GM18499 (cell line): ENCODE measurements around the gene TP53BP2.

Experiments
- ATAC-seq: cut with Tn5 transposase; IDR thresholded peaks from one replicate; pipeline ENCODE4 v1.9.1; 2021; ENCODE audit warnings: moderate number of reproducible peaks; ENCODE audit not compliant: insufficient read depth, unreplicated experiment

TP53BP2 gene

GRCh38 chr1:223771469-223771813, 74.3 kb downstream of the TP53BP2 start:
- ATAC-seq: no peak

DNA sequence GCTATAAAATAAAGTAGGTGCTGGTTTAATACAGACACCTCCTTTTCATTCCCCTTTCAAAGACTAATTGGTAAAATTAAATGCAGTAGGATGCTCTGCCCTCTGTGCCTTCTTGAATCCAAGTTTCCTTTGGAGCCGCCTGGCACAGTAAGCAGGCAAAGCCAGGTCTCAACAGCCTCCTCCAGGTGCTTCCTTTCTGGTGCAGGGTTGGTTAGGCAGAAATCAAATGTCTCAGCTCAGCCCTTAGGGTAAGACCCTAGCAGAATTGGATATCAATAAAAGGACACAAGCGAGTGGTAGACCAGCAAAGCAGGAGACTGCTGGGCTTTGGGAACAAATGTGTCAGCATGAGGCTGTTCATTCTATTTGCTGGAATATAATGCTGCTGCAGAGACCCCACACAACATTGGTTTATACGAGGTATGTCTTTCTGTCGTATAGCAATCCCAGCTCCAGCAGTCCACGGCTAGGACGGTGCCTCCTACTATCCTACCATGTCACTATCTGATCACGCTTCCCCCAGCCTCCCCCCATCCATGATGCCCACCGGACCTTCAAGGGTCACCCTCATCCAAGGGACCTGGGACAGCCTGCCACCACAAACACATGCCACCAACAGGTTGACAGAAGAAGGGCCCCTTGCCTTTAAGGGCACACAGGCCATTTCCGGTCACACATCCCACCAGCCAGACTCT, 75.0 kb downstream of the TP53BP2 start:
- ATAC-seq: no peak

DNA sequence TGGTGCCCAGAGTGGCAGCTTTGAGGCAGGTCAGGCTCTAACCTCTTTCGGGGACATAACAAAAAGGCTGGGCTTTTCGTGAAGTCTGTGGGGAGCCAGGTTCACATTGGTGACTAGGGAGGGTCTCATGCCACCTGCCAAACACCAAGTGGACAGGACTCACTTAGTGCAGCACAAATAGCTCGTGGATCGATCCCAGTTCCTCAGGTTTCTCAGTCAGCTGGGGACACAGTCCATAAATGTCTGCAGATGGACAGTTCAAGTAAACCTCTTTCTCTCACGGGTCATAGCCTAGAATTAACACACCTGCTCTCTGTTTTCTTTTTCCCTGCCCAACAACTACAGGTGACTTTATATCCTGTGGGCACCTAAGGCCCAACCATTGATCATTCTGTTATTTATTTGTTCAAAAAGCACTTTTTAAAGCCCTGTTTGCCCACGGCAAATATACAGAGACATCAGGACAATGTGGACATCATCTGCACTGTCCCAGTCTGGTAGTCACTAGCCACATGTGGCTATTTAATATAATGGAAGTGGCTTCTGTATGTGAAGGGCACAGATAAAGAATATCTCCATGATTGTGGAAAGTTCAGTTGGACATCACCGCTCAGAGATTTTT, 79.9 kb downstream of the TP53BP2 start:
- no peak for ATAC-seq

DNA sequence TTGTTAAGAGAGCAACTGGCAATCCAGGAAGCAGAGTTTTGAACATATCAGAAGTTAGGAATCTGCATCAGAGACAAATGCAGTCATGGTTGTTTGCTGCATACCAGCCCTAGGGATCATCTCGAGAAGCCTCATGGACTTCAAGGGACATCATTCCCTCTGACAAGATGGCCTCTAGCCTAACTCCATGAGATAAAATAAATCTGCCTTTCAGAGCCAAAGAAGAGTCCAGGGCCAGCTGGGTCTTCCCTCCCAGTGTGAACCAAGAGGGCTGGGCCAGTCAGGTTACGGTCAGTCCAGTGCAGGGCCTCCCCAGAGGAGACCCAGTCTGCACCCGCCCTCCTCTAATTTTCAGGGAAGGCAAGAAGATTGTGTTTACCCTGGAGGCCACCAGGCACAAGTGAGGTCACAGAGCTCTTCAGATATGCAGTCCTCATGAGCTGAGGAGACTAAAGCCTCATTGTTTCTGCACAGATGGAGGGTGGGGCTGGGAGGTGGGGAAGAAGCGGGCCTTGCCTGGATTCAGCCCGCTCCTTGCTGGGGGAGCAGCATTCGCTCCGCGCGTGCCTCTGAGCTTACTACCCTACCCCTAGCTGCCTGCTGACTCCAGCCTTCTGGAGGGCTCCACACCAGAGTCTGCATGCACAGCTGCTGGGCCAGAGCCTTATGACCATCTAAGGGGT, 80.6 kb downstream of the TP53BP2 start:
- no peak for ATAC-seq

DNA sequence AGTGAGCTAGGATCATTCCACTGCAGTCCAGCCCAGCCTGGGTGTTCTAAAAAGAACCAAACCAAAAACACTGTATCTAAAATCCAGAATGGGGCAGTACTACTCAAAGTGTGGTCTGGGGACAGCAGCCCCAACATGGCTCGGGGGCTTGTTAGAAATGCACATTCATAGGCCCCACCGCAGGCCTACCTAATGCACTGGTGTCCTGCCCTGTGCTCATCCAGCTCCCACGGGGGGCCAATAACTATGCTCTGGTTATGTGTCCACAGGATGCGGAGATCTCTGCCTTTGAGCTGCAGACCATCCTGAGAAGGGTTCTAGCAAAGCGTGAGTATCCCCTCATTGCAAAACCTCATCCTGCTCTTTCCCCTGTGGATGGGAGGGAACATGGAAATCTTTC, 81.9 kb downstream of the TP53BP2 start:
- ATAC-seq: no peak

- no peak for ATAC-seq
Observed at GRCh38 chr1:223763251-223763650, 82.5 kb downstream of the TP53BP2 start.

DNA sequence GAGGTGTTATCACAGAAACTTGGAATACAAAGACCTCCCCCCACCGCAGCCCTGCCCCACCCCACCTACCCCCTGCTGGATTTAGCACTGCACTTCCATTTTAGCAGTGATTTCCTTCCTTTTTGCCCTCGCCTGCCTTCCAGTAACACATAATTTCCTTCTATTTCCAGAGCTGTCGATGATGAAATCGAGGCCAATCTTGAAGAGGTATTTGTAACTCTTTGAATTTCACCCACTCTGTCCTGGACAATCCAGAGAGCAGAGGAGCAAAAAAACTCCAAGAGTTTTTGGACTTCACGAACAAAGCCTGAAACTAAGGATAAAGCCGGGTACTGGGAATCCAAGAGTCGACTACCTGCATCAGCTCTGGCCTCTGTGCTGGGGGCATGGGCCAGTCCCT, 84.3 kb downstream of the TP53BP2 start:
- ATAC-seq: no peak

GRCh38 chr1:223760833-223761232, 84.9 kb downstream of the TP53BP2 start:
- no peak for ATAC-seq

- no peak for ATAC-seq
Observed at GRCh38 chr1:223759273-223759672, 86.5 kb downstream of the TP53BP2 start.

GRCh38 chr1:223758734-223759133, 87.0 kb downstream of the TP53BP2 start:
- no peak for ATAC-seq

GRCh38 chr1:223756806-223757700, 88.7 kb downstream of the TP53BP2 start:
- ATAC-seq: no peak

DNA sequence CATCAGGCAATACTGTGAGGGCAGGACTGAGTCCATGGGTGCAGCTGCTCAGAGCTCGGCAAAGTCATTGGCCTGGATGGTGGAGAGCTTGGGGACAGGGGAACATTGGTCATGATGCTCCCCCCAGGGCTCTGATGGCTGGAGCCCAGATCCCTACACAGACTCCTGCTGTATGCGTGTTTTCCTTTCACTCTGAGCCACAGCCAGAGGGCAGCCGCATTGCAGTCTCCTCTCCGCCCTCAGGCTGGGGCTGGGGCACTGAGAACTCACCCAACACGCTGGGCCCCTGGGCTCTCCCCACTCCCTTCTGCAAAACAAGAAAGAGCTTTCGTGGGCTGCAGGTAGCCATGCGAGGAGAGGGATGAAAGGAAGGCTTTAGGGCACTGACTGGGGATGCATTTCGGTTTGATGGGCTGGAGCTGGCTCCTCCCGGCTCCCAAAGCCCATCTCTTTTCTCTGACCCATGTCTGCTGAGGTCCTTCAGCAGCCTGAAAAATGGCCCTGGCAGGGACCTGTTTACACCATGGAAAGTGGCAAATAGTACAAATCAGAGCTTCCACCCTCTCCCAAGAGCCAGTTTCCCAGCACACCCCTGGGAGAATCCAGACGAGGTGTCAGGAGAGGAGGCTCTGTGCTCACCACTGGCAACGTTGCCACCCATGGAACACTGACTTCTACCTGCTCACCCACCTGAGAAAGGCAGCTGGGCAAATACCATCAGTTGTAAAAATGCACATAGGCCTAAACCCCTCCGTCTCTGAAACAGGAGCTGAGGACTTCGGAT, 89.6 kb downstream of the TP53BP2 start:
- ATAC-seq: no peak

GRCh38 chr1:223755432-223755792, 90.3 kb downstream of the TP53BP2 start:
- no peak for ATAC-seq

DNA sequence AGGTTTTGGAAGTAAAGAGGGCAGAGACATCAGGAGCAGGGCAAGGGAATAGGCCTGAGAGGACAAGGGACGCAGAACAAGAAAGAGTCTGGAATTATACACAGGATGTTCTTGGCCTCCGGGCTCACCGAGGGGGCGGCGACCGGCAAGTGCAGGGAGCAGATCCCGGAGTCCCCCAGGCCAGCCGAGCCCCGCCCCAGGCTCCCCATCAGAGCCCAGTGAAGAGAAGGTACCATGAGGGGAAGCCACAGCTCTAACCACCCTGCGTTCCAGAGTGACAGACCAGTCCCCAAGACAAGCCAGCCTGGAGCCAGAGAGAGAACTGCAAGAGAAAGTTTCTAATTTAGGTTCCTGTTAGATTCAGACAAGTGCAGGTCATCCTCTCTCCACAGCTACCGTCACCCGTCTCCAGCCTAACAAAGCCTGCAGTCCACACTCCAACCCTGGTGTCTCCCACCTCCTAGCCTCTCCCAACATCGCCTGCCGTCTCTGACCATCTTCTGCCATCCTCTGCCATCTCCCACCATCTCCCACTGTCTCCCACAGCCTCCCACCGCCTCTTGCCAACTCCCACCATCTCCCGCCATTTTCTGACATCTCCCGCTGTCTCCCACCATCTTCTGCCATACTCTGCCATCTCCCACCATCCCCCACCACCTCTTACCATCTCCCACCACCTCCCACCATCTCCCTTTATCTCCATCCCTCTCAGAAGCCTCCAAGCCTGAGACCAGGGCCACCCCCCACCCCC, 90.9 kb downstream of the TP53BP2 start:
- ATAC-seq: no peak

DNA sequence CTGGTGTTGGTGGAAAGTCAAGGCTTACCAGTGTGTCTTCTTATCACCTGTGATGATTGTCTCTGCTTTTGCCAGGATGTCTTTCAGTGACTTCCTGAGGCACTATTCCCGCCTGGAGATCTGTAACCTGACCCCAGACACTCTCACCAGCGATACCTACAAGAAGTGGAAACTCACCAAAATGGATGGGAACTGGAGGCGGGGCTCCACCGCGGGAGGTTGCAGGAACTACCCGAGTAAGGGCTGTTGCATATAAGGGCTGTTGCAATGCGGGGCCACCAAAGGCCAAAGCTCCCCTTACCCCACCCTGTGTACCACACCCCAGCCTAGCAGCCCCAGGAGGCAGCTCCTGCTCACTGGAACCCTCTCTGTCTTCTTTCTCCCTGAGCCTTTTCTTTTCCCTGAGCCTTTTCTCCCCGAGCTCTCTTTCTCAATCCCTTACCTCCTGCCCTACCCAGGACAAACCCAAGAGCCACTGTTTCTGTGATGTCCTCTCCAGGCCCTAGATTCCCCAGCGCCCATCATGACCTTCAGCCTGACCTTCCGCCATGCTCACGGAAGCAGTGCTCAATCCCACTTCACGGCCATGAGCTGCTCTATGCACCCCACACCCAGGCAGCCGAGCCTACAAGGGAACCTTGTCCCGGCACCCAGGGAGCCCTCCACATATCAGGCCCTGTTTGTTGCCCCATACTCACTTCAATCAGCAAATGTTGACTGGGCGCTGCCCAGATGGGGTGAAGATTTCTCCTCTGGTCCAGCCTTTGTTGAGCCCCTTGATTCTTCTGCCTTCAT, 92.8 kb downstream of the TP53BP2 start:
- ATAC-seq: no peak

DNA sequence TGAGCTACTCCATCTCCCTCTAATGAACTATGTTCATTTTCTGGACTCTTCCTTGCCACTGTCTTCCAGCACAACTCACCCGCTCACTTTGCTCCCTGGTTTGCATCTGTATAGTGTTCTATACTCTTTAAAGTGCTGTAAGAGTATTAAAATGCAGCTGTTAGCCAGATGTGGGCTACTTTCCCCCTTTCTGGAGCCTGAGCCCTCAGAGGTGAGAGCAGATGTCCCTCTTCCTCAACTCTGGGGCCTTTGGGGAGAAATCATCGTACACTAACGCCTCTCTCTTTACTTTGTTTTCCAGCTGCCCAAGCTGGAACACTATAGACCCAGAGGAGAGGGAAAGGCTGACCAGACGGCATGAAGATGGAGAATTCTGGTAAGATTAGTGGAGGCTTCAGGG, 94.1 kb downstream of the TP53BP2 start:
- ATAC-seq: no peak

DNA sequence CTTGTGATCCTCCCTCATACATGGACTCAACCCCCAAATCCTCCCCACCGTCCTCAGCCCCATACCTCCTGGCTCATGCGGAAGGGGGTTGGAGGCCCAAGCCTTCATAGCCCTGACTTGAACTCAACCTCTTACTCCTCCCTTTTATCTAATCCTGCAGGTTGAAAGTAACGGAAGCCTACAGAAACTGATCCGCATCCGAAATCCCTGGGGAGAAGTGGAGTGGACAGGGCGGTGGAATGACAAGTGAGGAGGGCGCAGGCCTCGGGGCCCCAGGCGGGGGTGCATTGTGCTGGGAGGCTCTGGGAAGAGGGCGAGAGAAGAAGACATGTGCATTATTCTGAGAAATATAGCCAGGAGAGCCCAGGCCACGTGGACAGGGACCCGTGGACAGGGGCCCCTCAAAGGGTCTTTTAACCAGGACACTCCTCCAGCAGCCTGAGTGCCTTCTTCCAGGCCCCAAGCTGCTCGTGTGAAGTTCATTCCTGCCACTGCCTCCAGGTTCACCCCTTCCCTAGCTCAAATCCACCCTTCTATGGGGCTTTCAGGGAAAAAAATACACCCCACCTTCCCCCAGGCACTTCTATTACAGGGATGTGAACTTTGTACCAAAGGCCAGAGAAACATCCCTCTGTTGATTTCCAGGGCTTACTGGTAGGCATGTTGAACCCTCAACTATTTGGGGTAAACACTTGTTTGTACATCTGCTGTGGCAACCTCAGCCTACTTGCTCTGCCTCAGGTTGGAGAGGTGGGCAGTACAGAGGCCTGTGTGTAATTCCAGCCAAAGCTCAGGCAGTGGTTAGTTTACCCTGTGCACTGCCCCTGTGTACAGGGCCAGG, 94.8 kb downstream of the TP53BP2 start:
- ATAC-seq: no peak
